Adrenal gland (tissue), 12 donors: ENCODE results near the gene KBTBD12. TPM values are rescaled to one million over a fixed set of nuclear protein-coding genes. Genes with fewer than 3 reads are reported as not detected.
"Not testable (repeated sequence)": the region's sequence is repeated elsewhere in the genome, so short reads cannot be mapped to it uniquely, and the experiment has no call there.

Source experiments
- DNase-seq, 7 donors: peaks; one replicate each; pipeline ENCODE4 v3.0.0-alpha.2; 2019 to 2020
- H3K27ac ChIP-seq, 5 donors: fragments of 200-600 bp; sonication (generic) in 4 of 5; 1 replicate in 3 of 5; 2 replicates in 2 of 5; pipeline versions ENCODE4 v1.5.1 to v1.8.0; 2016 to 2020; ENCODE audit warnings: mild to moderate bottlenecking in 1 of 5
- H3K27me3 ChIP-seq: fragments of 200-600 bp; 2 replicates; pipeline ENCODE4 v1.8.0; 2021
- H3K36me3 ChIP-seq, 2 donors: fragments of 200-600 bp; replicated peaks in 1 of 2; 1 replicate in 1 of 2; 2 replicates in 1 of 2; pipeline versions ENCODE4 v1.5.1 to v1.8.0; 2018 to 2022
- H3K4me1 ChIP-seq, 2 donors: fragments of 200-600 bp; replicated peaks in 1 of 2; 1 replicate in 1 of 2; 2 replicates in 1 of 2; pipeline versions ENCODE4 v1.5.1 to v1.8.0; 2018 to 2021
- H3K4me3 ChIP-seq, 4 donors: fragments of 200-600 bp; sonication (generic) in 3 of 4; one replicate each; pipeline ENCODE4 v1.5.1; 2016 to 2018
- H3K9me3 ChIP-seq, 3 donors: fragments of 200-600 bp; sonication (generic) in 1 of 3; replicated peaks in 1 of 3; 1 replicate in 2 of 3; 2 replicates in 1 of 3; pipeline versions ENCODE4 v1.5.1 to v1.8.0; 2016 to 2021
- POLR2A ChIP-seq, 2 donors: fragments of 450-650 bp; IDR thresholded peaks; one replicate each; pipeline ENCODE4 v1.6.1; 2017; ENCODE audit warnings: antibody characterized with exemption in 2 of 2, mild to moderate bottlenecking in 2 of 2, moderate library complexity in 1 of 2
- WGBS, 4 donors: extraction: QIAGEN DNeasy Blood & Tissue Kit in 2 of 4; methylation state at CpG; one replicate each; pipeline versions ENCODE4 v1.1.5 to v1.1.7; 2013 to 2017; 5-methylcytosine and 5-hydroxymethylcytosine counted together
- intact Hi-C, 2 donors: fragments of 100-400 bp; cut with DNase I; formaldehyde crosslinking; loops; one replicate each; pipeline versions ENCODE4 v1.14.1 to v1.15.0; 2022 to 2023
- polyA plus RNA-seq, 3 donors: library from polyadenylated mRNA; stranded (reverse); fragments of 200-250 nt in 2 of 3; fragments of 350-450 nt in 1 of 3; fragmentation: Illumina TruSeq in 1 of 3; extraction: RNeasy Lipid Tissue Mini Kit (QIAGEN cat#74804) in 1 of 3; gene quantifications; one replicate each; pipeline ENCODE4 v1.2.3, GENCODE V29; 2013 to 2014
- total RNA-seq, 9 donors: library from RNA; depleted of rRNA in 4 of 9; stranded (reverse); fragments of >200 nt in 4 of 9; fragments of 120-200 nt in 1 of 9; fragmentation: NEBNext Ultra II Directional in 1 of 9; extraction: Animal tissue kit (Norgen Biotek cat#: 25700) in 1 of 9; gene quantifications; one replicate each; pipeline versions ENCODE4 v1.1.0 to v1.2.4, GENCODE V29; 2013 to 2023
- TF ChIP-seq, protein P1 (sequence below), 6 experiments: fragments of 450-650 bp in 4 of 6; fragments of 200-600 bp in 2 of 6; sonication (generic) in 1 of 6; IDR thresholded peaks; 1 replicate in 5 of 6; 2 replicates in 1 of 6; pipeline versions ENCODE4 v1.5.1 to v1.8.0; 2016 to 2021; ENCODE audit warnings: antibody characterized with exemption in 6 of 6, mild to moderate bottlenecking in 2 of 6, moderate library complexity in 1 of 6
- donor health status: healthy with polysubstance abuse.
- donor health status: Bipolar disorder and iron deficiency.
- donor health status: DM: yes; HTN: yes; CAD: no.
- donor health status: DM: no; HTN: no; CAD: no.
- donor health status: DM: no; HTN: no; CAD: no.
- donor health status: DM: yes; HTN: yes; CAD: no.

KBTBD12 gene
- total and polyA plus RNA-seq, 12 donors = 0.07 to 0.95 (median 0.42) TPM

DNA sequence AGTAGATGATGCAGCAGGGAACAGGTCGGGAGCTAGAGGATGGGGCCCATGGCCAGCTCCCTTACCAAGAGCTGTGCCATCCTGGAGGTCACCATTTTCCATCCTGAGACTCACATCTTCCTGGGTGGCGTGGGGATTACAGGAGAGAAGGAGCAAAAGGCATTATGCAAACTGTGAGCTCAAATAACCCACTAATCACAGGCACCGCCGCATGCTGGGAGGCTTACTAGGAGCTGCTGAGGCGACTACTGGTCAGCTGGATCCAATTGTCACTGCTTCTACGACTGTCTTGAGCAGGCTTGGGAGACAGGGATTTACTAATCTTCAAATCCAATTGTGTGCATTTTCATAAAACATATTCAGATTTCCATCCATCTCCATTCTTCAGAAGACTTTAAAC, 12.5 kb upstream of the KBTBD12 start:
- 85 to 89% (median 88%) methylated on average over 3 to 6 of the region's 6 CpGs for WGBS, 4 donors
- intact Hi-C loops = no loop called here
- H3K4me1 ChIP-seq = peaks cover 16 to 18% of the 10 kb centered on the region in 2 donors
- TF ChIP-seq, protein P1, sequence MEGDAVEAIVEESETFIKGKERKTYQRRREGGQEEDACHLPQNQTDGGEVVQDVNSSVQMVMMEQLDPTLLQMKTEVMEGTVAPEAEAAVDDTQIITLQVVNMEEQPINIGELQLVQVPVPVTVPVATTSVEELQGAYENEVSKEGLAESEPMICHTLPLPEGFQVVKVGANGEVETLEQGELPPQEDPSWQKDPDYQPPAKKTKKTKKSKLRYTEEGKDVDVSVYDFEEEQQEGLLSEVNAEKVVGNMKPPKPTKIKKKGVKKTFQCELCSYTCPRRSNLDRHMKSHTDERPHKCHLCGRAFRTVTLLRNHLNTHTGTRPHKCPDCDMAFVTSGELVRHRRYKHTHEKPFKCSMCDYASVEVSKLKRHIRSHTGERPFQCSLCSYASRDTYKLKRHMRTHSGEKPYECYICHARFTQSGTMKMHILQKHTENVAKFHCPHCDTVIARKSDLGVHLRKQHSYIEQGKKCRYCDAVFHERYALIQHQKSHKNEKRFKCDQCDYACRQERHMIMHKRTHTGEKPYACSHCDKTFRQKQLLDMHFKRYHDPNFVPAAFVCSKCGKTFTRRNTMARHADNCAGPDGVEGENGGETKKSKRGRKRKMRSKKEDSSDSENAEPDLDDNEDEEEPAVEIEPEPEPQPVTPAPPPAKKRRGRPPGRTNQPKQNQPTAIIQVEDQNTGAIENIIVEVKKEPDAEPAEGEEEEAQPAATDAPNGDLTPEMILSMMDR (IDR thresholded peaks at IDR 0.05) = no peak
- TF ChIP-seq POLR2A (IDR thresholded peaks at IDR 0.05) = no peak
- H3K27me3 ChIP-seq = no peaks in the 10 kb centered on the region
- DNase-seq = no peak
- no peak overlapping the region for H3K27ac ChIP-seq
- no peaks in the 10 kb centered on the region for H3K36me3 ChIP-seq
- no peak overlapping the region for H3K4me3 ChIP-seq
- no peaks in the 10 kb centered on the region for H3K9me3 ChIP-seq

DNA sequence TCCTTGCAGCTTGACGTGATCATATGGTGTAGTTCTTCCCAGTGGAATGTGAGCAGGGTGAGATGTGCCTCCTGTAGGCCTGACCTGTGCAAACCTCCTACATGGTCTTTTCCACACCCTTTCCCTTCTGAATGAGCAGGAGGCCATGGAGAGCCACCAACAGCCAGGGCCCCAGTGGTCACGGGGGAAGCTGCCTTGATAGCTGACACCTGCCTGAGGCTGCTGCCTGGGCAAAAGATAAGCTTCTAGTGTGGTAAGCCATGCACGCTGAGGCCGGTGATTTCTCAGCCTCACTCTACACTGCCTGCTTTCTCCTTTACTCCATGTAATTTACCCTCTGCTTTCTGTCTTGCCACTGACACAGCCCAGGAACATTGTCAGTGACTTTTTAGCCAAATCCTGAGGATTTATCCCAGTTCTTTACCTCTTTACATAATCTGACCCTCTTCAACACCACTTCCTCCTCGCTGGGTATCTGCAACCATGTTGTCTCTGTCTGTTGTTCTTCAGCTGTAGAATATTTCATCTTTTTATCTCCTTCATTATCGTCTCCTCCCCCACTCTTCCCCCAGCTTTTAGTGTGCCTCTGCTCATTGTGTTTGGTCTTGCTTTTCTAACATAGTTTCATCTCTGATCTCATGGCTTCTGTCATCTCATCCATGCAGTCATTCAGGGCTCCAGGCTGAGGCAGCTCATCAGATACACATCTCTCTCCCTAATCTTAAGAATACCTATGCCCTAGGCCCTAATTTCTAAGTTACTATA, 11.2 kb upstream of the KBTBD12 start:
- Histone ChIP-seq H3K27me3 (no peaks in the 10 kb centered on the region), H3K4me1 (peaks cover 16 to 18% of the 10 kb centered on the region in 2 donors), H3K36me3 (no peaks in the 10 kb centered on the region), H3K27ac (no peak overlapping the region), H3K9me3 (no peaks in the 10 kb centered on the region), H3K4me3 (no peak overlapping the region)
- WGBS, 4 donors = 85 to 92% (median 90%) methylated on average over 6 of the region's 6 CpGs
- TF ChIP-seq, protein P1 (IDR thresholded peaks at IDR 0.05) = no peak
- TF ChIP-seq POLR2A (IDR thresholded peaks at IDR 0.05) = no peak
- intact Hi-C loops = no loop called here
- DNase-seq = no peak

DNA sequence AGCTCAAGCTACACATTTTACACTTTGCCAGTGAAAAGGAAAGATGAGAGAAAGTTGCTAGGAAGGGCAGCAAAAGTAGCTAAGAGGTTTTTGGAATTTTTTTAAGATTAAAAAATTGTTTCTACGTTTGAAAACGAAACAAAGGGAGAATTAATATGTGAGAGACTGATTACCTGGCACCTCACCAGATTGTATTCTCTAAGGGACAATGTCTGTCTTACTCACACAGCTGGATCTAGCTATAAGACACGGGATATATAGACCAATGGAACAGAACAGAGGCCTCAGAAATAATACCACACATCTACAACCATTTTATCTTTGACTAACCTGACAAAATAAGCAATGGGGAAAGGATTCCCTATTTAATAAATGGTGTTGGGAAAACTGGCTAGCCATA, 9.5 kb upstream of the KBTBD12 start:
- 65 to 90% (median 71%) methylated on average over 3 of the region's 3 CpGs for WGBS, 4 donors
- Histone ChIP-seq H3K4me1 (peaks cover 1 to 3% of the 10 kb centered on the region in 2 donors), H3K27ac (no peak overlapping the region), H3K36me3 (no peaks in the 10 kb centered on the region), H3K9me3 (no peaks in the 10 kb centered on the region), H3K27me3 (no peaks in the 10 kb centered on the region), H3K4me3 (no peak overlapping the region)
- TF ChIP-seq POLR2A (IDR thresholded peaks at IDR 0.05) = no peak
- TF ChIP-seq, protein P1 (IDR thresholded peaks at IDR 0.05) = no peak
- intact Hi-C loops = no loop called here
- no peak for DNase-seq

DNA sequence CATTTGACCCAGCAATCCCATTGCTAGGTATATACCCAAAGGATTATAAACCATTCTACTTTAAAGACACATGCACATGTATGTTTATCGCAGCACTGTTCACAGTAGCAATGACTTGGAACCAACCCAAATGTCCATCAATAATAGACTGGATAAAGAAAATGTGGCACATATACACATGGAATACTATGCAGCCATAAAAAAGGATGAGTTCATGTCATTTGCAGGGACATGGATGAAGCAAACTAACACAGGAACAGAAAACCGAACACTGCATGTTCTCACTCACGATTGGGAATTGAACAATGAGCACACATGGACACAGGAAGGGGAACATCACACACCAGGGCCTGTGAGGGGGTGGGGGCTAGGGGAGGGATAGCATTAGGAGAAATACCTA, 8.4 kb upstream of the KBTBD12 start:
- H3K27me3 ChIP-seq, H3K4me3 ChIP-seq, DNase-seq, H3K27ac ChIP-seq, H3K36me3 ChIP-seq, H3K9me3 ChIP-seq, H3K4me1 ChIP-seq, intact Hi-C loops: not testable (repeated sequence)
- WGBS, 4 donors = 80 to 98% (median 94%) methylated on average over 3 of the region's 3 CpGs

DNA sequence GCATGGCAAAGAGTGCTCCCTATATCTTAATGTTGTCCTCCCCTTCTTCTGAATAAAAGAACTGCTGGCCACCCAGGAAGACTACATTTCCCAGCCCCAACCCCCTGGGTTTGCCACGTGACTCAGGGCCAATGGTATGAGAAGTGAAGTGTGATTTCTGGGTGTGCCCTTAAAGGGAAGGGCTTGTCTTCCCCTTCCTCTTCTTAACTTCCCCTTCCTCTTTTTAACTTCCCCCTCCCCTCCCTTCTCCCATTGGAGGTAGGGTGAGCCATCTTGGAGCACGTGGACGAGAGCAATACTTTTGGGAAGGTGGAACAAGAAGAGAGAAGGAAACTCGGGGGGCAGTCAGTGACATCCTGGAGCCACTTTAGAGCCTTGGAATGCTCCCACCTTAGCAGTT, 6.8 kb upstream of the KBTBD12 start:
- Histone ChIP-seq H3K27ac (no peak overlapping the region), H3K4me1 (peaks cover 0 to 8% of the 10 kb centered on the region in 2 donors), H3K27me3 (no peaks in the 10 kb centered on the region), H3K9me3 (no peaks in the 10 kb centered on the region), H3K36me3 (no peaks in the 10 kb centered on the region), H3K4me3 (no peak overlapping the region)
- WGBS, 4 donors = 66 to 85% (median 78%) methylated on average over 4 of the region's 4 CpGs
- intact Hi-C loops = no loop called here
- no peak for TF ChIP-seq POLR2A (IDR thresholded peaks at IDR 0.05)
- TF ChIP-seq, protein P1 (IDR thresholded peaks at IDR 0.05) = no peak
- DNase-seq = peak in 1 of 7 donors; percentile 10
